Femur (tissue), 1 donor: Measurements from ENCODE around the gene DGKQ.
"Not testable (repeated sequence)": the region's sequence is repeated elsewhere in the genome, so short reads cannot be mapped to it uniquely, and the experiment has no call there.

Experiments used
- DNase-seq: peaks from one replicate; pipeline ENCODE4 v3.0.0-alpha.2; 2017

The DGKQ gene

GRCh38 chr4:919004-919680, 54.2 kb downstream of the DGKQ start:
- not testable (repeated sequence) for DNase-seq

GRCh38 chr4:918591-918990, 54.8 kb downstream of the DGKQ start:
- not testable (repeated sequence) for DNase-seq

GRCh38 chr4:917992-918391, 55.4 kb downstream of the DGKQ start:
- no peak for DNase-seq

- no peak for DNase-seq
Observed at GRCh38 chr4:917466-917865, 55.9 kb downstream of the DGKQ start.

GRCh38 chr4:915595-915994, 57.8 kb downstream of the DGKQ start:
- DNase-seq: no peak

- DNase-seq: no peak
Observed at GRCh38 chr4:915041-915474, 58.3 kb downstream of the DGKQ start.

- DNase-seq: no peak
Observed at GRCh38 chr4:914531-914930, 58.8 kb downstream of the DGKQ start.

GRCh38 chr4:913280-913618, 60.1 kb downstream of the DGKQ start:
- no peak for DNase-seq

GRCh38 chr4:912548-913279, 60.7 kb downstream of the DGKQ start:
- DNase-seq: no peak

GRCh38 chr4:911871-912490, 61.4 kb downstream of the DGKQ start:
- DNase-seq: no peak

GRCh38 chr4:911221-911751, 62.1 kb downstream of the DGKQ start:
- no peak for DNase-seq

GRCh38 chr4:910366-911091, 62.8 kb downstream of the DGKQ start:
- DNase-seq: no peak

- no peak for DNase-seq
Observed at GRCh38 chr4:909821-910220, 63.5 kb downstream of the DGKQ start.

- no peak for DNase-seq
Observed at GRCh38 chr4:909131-909571, 64.2 kb downstream of the DGKQ start.
